Panc1 (cell line): ENCODE measurements around the gene KLHL3. TPM values are rescaled to one million over a fixed set of nuclear protein-coding genes. Genes with fewer than 3 reads are reported as not detected.

Experiments used
- ATAC-seq: fragments of 200-7000 bp; cut with Tn5 transposase; 2 replicates; pipeline ENCODE4 v1.9.1; 2020; ENCODE audit warnings: mild to moderate bottlenecking, moderate library complexity
- BruUV-seq: library from RNA; stranded (reverse); fragments of 400-500 nt; replicated peaks from 2 replicates; lab custom pipeline; 2021; lab: Mats Ljungman, UMichigan
- CTCF ChIA-PET: fragments of 300-600 bp; sonication (Branson Sonifier 250); formaldehyde crosslinking; loops from one replicate; lab custom pipeline; 2022; ENCODE audit warnings: antibody characterized with exemption; lab: Charles Lee
- POLR2A ChIA-PET: fragments of 300-600 bp; sonication (Branson Sonifier 250); formaldehyde crosslinking; loops from one replicate; lab custom pipeline; 2022; ENCODE audit warnings: antibody characterized with exemption; lab: Charles Lee
- DNase-seq: peaks from one replicate; pipeline ENCODE4 v3.0.0-alpha.2; 2010; ENCODE audit warnings: low read depth, low spot score
- H3K27ac ChIP-seq: 2 replicates; pipeline ENCODE4 v1.5.1; 2011; ENCODE audit warnings: mild to moderate bottlenecking, low read length, inconsistent platforms
- H3K27me3 ChIP-seq: fragments of 200-500 bp; sonication (Bioruptor generic); 2 replicates; pipeline ENCODE4 v1.6.0; 2014; ENCODE audit warnings: low read length, inconsistent platforms; ENCODE audit not compliant: control insufficient read depth, insufficient read depth
- H3K36me3 ChIP-seq: fragments of 200-500 bp; sonication (Bioruptor generic); 2 replicates; pipeline ENCODE4 v1.5.1; 2014; ENCODE audit warnings: inconsistent platforms, mild to moderate bottlenecking, low read length, moderate library complexity; ENCODE audit not compliant: control insufficient read depth, insufficient read depth
- H3K4me1 ChIP-seq: 2 replicates; pipeline ENCODE4 v1.5.1; 2011; ENCODE audit warnings: inconsistent platforms, mild to moderate bottlenecking, low read length, moderate library complexity; ENCODE audit not compliant: control insufficient read depth, insufficient read depth
- H3K4me3 ChIP-seq, 2 experiments: 2 replicates each; pipeline ENCODE4 v1.5.1; 2011 to 2012; ENCODE audit warnings: low read depth in 2 of 2, low read length in 2 of 2, mild to moderate bottlenecking in 2 of 2, inconsistent platforms in 1 of 2, moderate library complexity in 1 of 2
- H3K9me3 ChIP-seq: fragments of 200-500 bp; sonication (Bioruptor generic); 2 replicates; pipeline ENCODE4 v1.5.1; 2014; ENCODE audit warnings: low read depth, mild to moderate bottlenecking, inconsistent platforms, low read length, moderate library complexity; ENCODE audit not compliant: control insufficient read depth, insufficient read depth
- CTCF ChIP-seq: fragments of 450-650 bp; IDR thresholded peaks from 2 replicates; pipeline ENCODE4 v1.5.1; 2017; ENCODE audit warnings: mild to moderate bottlenecking
- POLR2AphosphoS5 ChIP-seq: IDR thresholded peaks from 2 replicates; pipeline ENCODE4 v1.6.1; 2012; ENCODE audit warnings: mild to moderate bottlenecking, low read depth, low read length, moderate library complexity
- REST ChIP-seq, 2 experiments: IDR thresholded peaks; 2 replicates each; pipeline ENCODE4 v1.6.1; 2011 to 2012; ENCODE audit warnings: low read depth in 2 of 2, control low read depth in 1 of 2, low read length in 1 of 2, mild to moderate bottlenecking in 1 of 2, moderate library complexity in 1 of 2; ENCODE audit not compliant: insufficient read depth in 1 of 2
- SIN3A ChIP-seq: IDR thresholded peaks from 2 replicates; pipeline ENCODE4 v1.6.1; 2012; ENCODE audit warnings: low read depth, mild to moderate bottlenecking, low read length, moderate library complexity, borderline replicate concordance; ENCODE audit not compliant: insufficient read depth
- TCF7L2 ChIP-seq: IDR thresholded peaks from 2 replicates; pipeline ENCODE4 v1.6.1; 2011; ENCODE audit warnings: mild to moderate bottlenecking, low read depth, low read length, inconsistent platforms
- in situ Hi-C: cut with HindIII; loops from 2 replicates; pipeline ENCODE4 v1.10.0; 2016; ENCODE audit warnings: low sequenced_read_pairs, low pct_unique_long_range_greater_than_20kb
- intact Hi-C: fragments of 100-400 bp; cut with micrococcal nuclease; formaldehyde crosslinking; loops from one replicate; pipeline ENCODE4 v1.10.0; 2022; ENCODE audit not compliant: unreplicated experiment
- total RNA-seq: library from RNA; stranded (reverse); gene quantifications from one replicate; pipeline ENCODE4 v1.2.1, GENCODE V29; 2021; ENCODE audit not compliant: unreplicated experiment

The KLHL3 gene
- total RNA-seq, 1 experiment from 2014 or later: 1.9 TPM

GRCh38 chr5:137642091-137642490 lies 93.8 kb downstream of the KLHL3 start:
- intact Hi-C loops (no loop called here), in situ Hi-C loops (no loop called here)
- H3K27ac ChIP-seq: no peak overlapping the region
- H3K4me3 ChIP-seq: no peak overlapping the region
- DNase-seq (no peak), ATAC-seq (no peak)
- no peaks in the 10 kb centered on the region; the same call in 1 of the 2 replicates for H3K27me3 ChIP-seq
- no peaks in the 10 kb centered on the region for H3K4me1 ChIP-seq
- no TSS peak for BruUV-seq
- no peaks in the 10 kb centered on the region for H3K9me3 ChIP-seq
- no peaks in the 10 kb centered on the region for H3K36me3 ChIP-seq
- ChIA-PET POLR2A (no interaction called here), CTCF (interaction anchor here (0.6 kb wide), 1 partner anchor 31 kb away, joined by 4 read pairs; no protein-coding TSS in a partner anchor)
- TF ChIP-seq TCF7L2 (no peak), SIN3A (no peak), POLR2AphosphoS5 (no peak), CTCF (no peak), REST (IDR thresholded peaks at IDR 0.05; ENCODE audit: insufficient read depth in 1 of 2, low read depth in 2 of 2, low read length in 1 of 2) (no peak)

- Histone ChIP-seq H3K4me3 (no peak overlapping the region), H3K27me3 (no peaks in the 10 kb centered on the region; the same call in 1 of the 2 replicates), H3K9me3 (no peaks in the 10 kb centered on the region), H3K27ac (no peak overlapping the region), H3K4me1 (no peaks in the 10 kb centered on the region), H3K36me3 (no peaks in the 10 kb centered on the region)
- no peak for TF ChIP-seq POLR2AphosphoS5
- TF ChIP-seq TCF7L2: no peak
- no peak for TF ChIP-seq REST (IDR thresholded peaks at IDR 0.05; ENCODE audit: insufficient read depth in 1 of 2, low read depth in 2 of 2, low read length in 1 of 2)
- TF ChIP-seq CTCF: no peak
- TF ChIP-seq SIN3A: no peak
- DNase-seq (no peak), ATAC-seq (no peak)
- intact Hi-C loops (no loop called here), in situ Hi-C loops (no loop called here)
- BruUV-seq: no TSS peak
- CTCF ChIA-PET: interaction anchor here (0.7 kb wide), 1 partner anchor 11 kb away, joined by 4 read pairs; no protein-coding TSS in a partner anchor
- POLR2A ChIA-PET: no interaction called here
Observed at GRCh38 chr5:137641148-137641547, 94.7 kb downstream of the KLHL3 start.
